AG08396 (cell line): ENCODE data around the gene TAS1R3.

ENCODE experiments used
- DNase-seq: peaks from one replicate; pipeline ENCODE4 v3.0.0; 2012; ENCODE audit warnings: low spot score, mixed read lengths

TAS1R3 gene

GRCh38 chr1:1295154-1295923 is 35.7 kb upstream of the TAS1R3 start:
- DNase-seq, result no peak

DNA sequence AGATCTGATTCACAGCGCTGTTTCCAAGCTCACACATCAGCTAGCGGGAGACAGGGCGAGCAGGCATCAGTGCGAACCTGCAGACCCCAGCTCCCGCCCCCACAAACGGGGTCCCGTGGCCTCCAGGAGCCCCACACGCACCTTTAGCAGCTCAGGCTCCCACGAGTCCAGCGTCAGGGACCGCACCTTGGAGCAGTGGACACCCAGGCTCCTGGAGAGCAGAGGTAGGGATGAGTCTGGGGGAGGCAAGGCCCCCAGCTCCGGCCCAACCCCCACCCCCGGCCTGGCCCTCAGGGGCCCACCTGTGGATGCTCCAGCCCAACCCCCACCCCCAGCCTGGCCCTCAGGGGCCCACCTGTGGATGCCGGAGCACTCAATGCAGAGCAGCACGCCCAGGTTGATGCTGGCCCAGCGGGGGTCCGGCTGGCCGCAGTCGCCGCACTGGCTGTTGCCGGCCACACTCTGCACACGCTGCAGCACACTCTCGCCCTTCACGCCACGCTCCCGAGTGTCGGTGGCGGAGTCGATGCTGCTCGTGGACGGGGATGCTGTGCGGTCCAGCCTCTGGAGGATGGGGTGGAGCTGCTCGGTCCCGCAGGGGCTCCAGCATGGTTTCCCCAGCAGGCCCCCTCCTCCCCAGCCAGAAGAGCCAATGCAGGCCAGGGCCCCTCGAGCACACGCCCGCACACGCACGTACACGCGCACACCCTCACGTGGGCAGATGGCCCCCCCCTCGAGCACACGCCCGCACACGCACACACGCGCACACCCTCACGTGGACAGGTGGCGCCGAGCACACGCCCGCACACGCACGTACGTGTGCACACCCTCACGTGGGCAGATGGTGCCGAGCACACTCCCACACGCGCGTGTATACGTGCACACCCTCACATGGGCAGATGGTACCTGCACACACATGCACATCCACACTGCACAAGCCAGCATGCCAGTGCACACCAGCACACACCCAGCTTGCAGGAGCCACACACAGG is 34.7 kb upstream of the TAS1R3 start:
- DNase-seq, result no peak

- no peak for DNase-seq
Measured at GRCh38 chr1:1297802-1298424, 33.2 kb upstream of the TAS1R3 start.

GRCh38 chr1:1298861-1299685 is 32.0 kb upstream of the TAS1R3 start:
- DNase-seq, result peak; percentile 55

DNA sequence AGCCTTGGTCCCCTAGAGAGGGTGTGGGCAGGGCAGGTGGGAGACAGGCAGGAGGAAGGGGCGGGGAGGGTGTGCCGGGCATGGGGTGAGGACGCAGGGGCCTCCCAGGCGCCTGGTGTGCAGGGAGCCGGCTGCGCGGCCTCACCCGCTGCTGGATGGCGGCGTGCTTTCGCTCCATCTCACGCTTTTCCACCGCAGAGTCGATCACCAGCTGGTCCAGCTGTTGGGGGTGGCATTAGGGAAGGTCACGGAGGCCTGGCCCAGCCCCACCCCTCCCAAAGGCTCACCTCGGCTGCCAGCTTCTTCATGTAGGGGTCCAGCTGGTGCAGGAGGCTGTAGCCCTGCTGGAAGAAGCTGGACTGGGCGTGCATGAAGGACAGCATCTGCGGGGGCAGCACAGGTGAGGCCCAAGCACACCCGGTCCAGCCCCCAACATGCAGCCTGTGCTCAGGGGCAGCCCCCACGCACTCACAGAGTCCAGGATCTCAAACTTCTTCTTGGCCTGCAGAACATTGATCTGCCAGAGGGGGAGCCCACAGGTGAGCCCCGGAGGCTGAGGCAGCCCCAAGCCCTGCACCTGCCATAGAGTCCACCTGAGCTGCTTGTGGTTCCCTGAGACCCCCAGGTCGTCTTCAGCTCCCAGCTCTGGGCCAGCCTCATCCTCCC is 31.3 kb upstream of the TAS1R3 start:
- no peak for DNase-seq

- no peak for DNase-seq
Measured at GRCh38 chr1:1300352-1300739, 30.7 kb upstream of the TAS1R3 start.

GRCh38 chr1:1302006-1302430 is 29.1 kb upstream of the TAS1R3 start:
- DNase-seq, result no peak

GRCh38 chr1:1302951-1303509 is 28.1 kb upstream of the TAS1R3 start:
- no peak for DNase-seq

DNA sequence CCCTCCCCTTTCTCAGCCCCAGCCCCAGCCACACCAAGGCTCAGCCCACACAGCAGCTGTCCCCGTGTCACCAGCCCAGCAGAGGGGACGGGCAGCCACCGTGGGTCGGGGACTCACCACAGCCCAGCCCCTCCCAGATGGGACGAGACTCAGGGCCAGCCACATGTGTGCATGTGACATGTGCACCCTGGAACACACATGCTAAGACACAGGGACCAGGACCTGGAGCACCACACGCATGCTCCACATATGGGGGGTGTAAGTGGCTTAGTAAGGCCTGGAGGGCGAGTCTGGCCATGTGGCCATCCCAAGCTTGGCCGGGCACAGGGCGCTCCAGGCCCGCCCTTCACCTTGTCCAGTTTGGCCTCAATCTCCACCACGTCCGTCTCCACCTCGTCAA is 27.3 kb upstream of the TAS1R3 start:
- no peak for DNase-seq

- DNase-seq, result peak; percentile 86
Measured at GRCh38 chr1:1304331-1305299, 26.5 kb upstream of the TAS1R3 start.

- DNase-seq, result peak; percentile 85
Measured at GRCh38 chr1:1305300-1306069, 25.6 kb upstream of the TAS1R3 start.

DNA sequence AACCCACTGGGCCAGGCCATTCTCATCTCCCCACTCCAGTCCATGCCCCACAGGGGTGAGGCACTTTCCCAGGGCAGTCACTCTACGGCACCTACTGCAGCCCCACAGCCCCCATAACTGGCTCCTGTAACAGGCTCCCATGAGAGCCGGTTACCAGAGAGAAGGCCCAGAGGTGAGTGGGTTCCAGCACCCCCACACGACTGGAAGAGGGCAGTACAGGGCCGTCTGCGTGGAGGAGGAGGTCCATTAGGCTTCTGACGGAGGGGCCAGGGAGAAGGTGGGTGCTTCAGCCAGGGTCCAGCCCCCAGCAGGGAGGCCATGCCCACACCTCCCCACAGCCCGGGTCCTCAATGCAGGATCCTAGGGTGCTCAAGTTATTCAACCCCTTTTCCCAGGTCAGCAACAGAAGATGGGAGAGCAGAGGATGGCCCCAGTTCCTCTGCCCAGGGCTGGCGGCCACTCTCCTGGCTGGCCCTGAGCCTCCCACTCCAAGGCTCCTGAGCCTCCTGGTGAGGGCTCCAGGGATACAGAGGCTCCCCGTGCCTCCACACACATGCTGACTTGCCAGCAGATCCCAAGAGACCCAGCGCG is 24.9 kb upstream of the TAS1R3 start:
- peak; percentile 54 for DNase-seq

- DNase-seq, result no peak
Measured at GRCh38 chr1:1306661-1307260, 24.3 kb upstream of the TAS1R3 start.

DNA sequence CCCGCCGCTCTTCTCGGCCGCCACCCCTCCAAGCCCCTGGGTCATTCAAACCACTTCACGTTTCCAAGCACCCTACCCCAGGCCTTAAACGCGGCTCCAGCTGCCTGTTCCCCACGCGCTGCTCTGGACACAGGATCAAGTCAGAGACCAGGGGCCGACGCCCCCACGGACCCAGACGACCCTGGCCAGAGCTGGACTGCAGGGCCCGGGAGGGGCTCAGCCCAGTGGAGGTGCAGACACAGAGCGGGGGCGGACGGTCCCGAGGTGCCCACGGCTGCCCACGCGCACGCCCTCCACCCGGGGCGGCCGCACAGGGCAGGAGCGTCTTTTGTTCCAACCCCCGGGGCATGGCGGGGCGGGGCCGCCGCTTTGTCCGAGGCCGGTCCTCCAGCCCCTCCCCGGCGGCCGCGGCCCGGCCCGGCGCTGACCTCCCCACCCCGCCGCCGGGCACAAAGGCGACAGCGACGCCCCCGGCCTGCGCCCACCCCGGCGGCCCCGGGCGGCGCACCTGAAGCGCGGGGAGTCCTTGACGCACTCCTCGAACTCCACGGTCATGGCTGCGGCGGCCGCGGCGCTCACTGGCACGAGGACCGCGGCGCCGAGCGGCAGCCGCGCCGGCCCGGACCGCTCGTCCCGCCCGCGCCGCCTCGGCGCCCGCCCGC is 23.7 kb upstream of the TAS1R3 start:
- DNase-seq, result peak; percentile 60

DNA sequence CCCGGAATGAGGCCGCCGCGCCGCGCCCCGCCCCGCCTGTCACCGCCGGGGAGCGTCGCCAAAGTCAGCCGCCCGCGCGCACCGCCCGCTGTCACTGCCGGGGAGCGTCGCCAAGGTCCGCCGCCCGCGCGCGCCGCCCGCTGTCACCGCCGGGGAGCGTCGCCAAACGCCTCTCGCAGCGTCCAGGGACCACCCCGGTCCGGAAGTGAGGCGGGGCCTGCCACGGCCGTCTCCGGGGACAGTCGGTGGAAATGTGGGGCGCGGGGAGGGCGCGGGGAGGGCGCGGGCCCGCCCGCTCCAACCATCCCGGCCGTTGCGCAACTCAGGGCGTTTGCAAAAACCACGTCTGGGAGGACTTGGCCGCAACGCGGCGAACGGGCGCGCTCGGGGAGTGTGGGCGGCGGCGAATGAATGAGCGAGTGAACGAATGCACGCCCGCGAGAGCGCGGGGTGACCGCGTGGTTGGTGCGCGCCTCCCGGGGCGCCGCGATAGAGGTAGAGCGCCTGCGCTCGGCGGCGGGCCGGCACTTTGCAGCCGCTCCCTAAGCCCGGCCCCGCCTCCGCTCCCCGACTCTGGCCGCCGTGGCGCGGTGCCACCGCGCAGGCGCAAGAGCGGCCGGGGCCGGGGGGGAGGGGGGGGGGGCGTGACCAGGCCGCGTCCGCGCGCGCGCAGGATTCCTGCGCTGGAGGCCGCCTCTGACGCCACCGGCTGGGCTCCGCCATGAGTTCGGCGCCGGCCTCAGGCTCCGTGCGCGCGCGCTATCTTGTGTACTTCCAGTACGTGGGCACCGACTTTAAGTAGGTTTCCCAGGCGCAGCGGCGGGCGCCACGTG is 22.9 kb upstream of the TAS1R3 start, which contains the start of the genes ACAP3 and PUSL1:
Gene ACAP3, minus strand, starts transcription at position 8 of the 833 bp plus-strand sequence. CDS start 115 bp downstream, outside the sequence.
Gene PUSL1, plus strand, starts transcription at position 675 of the 833 bp plus-strand sequence. Its CDS starts 47 bp downstream, at position 722.
- peak; percentile 100 for DNase-seq

GRCh38 chr1:1308756-1309250 is 22.3 kb upstream of the TAS1R3 start:
- no peak for DNase-seq
